GM19372 (cell line): ENCODE measurements around the gene EIF5A.

Experiments used
- ATAC-seq: cut with Tn5 transposase; IDR thresholded peaks from one replicate; pipeline ENCODE4 v1.9.1; 2021; ENCODE audit warnings: mild to moderate bottlenecking, low read depth, moderate library complexity; ENCODE audit not compliant: unreplicated experiment

The EIF5A gene

DNA sequence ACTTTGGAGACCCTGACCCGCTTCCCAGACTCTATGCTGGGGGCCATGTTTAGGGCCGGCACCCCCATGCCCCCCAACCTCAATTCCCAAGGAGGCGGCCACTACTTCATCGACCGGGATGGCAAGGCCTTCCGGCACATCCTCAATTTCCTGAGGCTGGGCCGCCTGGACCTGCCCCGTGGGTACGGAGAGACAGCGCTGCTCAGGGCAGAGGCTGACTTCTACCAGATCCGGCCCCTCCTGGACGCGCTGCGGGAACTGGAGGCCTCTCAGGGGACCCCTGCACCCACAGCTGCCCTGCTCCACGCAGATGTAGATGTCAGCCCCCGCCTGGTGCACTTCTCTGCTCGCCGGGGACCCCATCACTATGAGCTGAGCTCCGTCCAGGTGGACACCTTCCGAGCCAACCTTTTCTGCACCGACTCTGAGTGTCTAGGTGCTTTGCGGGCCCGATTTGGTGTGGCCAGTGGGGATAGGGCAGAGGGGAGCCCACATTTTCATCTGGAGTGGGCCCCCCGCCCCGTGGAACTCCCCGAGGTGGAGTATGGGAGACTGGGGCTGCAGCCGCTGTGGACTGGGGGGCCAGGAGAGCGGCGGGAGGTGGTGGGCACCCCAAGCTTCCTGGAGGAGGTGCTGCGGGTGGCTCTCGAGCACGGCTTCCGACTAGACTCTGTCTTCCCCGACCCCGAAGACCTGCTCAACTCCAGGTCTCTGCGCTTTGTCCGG lies 45.6 kb downstream of the EIF5A start:
- ATAC-seq, result no peak

- ATAC-seq, result no peak
Measured at GRCh38 chr17:7354262-7354843, 46.9 kb downstream of the EIF5A start.

- ATAC-seq, result no peak
Measured at GRCh38 chr17:7355053-7355452, 47.6 kb downstream of the EIF5A start, which contains the start of gene TMEM95. Gene TMEM95, plus strand, starts transcription at chr17:7355156. Its CDS starts 49 bp downstream, at chr17:7355205.

DNA sequence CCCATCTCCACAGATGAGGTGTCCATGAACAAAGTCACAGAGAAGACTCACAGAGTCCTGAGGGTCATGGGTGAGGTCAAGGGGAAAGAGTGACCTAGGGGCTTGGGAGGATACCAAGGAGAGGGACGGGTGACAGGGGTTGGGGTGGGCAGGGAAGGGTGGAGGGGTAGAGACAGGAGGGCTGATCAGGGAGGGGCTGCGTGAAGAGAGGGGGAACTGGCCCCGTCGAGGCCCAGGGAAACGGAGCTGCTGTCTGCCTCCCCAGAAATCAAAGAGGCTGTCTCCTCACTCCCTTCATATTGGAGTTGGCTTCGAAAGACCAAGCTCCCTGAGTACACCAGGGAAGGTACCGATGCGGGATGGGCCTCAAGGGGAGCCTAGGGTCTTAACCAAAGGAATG lies 48.1 kb downstream of the EIF5A start:
- ATAC-seq, result no peak

- ATAC-seq, result no peak
Measured at GRCh38 chr17:7356072-7356549, 48.7 kb downstream of the EIF5A start.

DNA sequence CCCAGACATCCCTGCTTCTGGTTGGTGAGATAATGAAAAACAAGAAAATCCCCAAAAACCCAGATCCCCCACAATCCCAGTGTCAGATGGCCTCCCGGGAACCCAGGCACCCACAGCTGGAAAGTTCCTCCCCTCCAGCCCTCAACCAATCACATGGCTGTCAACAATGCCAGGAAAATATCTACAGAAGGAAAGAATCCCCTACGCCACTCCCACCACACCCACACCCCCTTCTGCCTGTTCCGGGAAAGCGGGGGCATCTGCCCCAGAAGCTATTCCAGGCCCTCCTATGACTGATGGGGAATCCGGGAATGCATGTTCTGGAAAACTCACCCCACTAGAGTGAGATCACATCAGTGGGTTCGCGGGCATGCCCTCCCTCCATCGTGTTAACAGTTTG lies 49.3 kb downstream of the EIF5A start:
- no peak for ATAC-seq

GRCh38 chr17:7357381-7357780 lies 50.0 kb downstream of the EIF5A start:
- no peak for ATAC-seq

DNA sequence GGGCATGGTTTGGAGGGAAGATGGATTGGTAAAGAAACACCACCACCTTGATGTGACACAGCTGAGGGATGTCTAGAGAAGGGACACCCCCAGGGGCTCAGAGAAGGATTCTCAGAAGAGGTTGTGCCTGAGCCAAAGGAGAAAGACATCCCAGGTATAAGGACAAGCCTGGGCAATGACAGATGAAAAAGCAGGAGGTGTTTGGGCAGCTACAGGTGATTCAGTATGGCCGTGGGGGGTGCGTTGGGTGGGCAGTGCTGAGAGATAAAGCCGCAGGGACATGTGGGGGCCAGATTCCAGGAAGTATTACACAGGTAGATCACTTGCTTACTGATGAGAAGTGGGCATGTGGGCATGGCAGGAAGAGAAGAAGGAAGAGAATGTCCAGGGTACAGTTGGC lies 54.5 kb downstream of the EIF5A start:
- ATAC-seq, result no peak
